ENCODE results near the gene ADGRA1. TPM values are rescaled to one million over a fixed set of nuclear protein-coding genes. Genes with fewer than 3 reads are reported as not detected.

Gene ADGRA1
- total RNA-seq, 2 experiments from 2014 or later, result not detected

- no peak overlapping the region for H3K27ac Mint-ChIP-seq
- H3K27me3 Mint-ChIP-seq (ENCODE audit: low read depth), result peaks cover 2% of the 10 kb centered on the region
- H3K36me3 Mint-ChIP-seq (ENCODE audit: low read depth), result no peaks in the 10 kb centered on the region
- peaks cover 16% of the 10 kb centered on the region for H3K4me1 Mint-ChIP-seq (ENCODE audit: low read depth)
- H3K9me3 Mint-ChIP-seq (ENCODE audit: insufficient read depth), result no peaks in the 10 kb centered on the region
- ChIA-PET CTCF (no interaction called here), POLR2A (no interaction called here)
- DNase-seq (no peak), ATAC-seq (no peak)
- no peak overlapping the region for H3K4me3 Mint-ChIP-seq
Observed at GRCh38 chr10:133059093-133059470, 28.6 kb upstream of the ADGRA1 start.

- H3K4me1 Mint-ChIP-seq (ENCODE audit: low read depth), result peaks cover 16% of the 10 kb centered on the region
- DNase-seq (no peak), ATAC-seq (no peak)
- ChIA-PET CTCF (interaction anchor here (0.6 kb wide), 1 partner anchor 365 kb away, joined by 4 read pairs; no protein-coding TSS in a partner anchor), POLR2A (no interaction called here)
- no peak overlapping the region for H3K4me3 Mint-ChIP-seq
- peaks cover 2% of the 10 kb centered on the region for H3K27me3 Mint-ChIP-seq (ENCODE audit: low read depth)
- H3K9me3 Mint-ChIP-seq (ENCODE audit: insufficient read depth), result no peaks in the 10 kb centered on the region
- no peak overlapping the region for H3K27ac Mint-ChIP-seq
- no peaks in the 10 kb centered on the region for H3K36me3 Mint-ChIP-seq (ENCODE audit: low read depth)
Observed at GRCh38 chr10:133059571-133059970, 28.2 kb upstream of the ADGRA1 start.

- ATAC-seq, result no peak
- peaks cover 2% of the 10 kb centered on the region for H3K27me3 Mint-ChIP-seq (ENCODE audit: low read depth)
- peaks cover 16% of the 10 kb centered on the region for H3K4me1 Mint-ChIP-seq (ENCODE audit: low read depth)
- ChIA-PET CTCF (interaction anchor here (0.6 kb wide), 1 partner anchor 366 kb away, joined by 4 read pairs; no protein-coding TSS in a partner anchor), POLR2A (no interaction called here)
- no peak for DNase-seq
- H3K9me3 Mint-ChIP-seq (ENCODE audit: insufficient read depth), result no peaks in the 10 kb centered on the region
- H3K36me3 Mint-ChIP-seq (ENCODE audit: low read depth), result no peaks in the 10 kb centered on the region
- H3K27ac Mint-ChIP-seq, result no peak overlapping the region
- no peak overlapping the region for H3K4me3 Mint-ChIP-seq
Observed at GRCh38 chr10:133060022-133060421, 27.7 kb upstream of the ADGRA1 start.

- H3K27me3 Mint-ChIP-seq (ENCODE audit: low read depth), result peaks cover 2% of the 10 kb centered on the region
- H3K27ac Mint-ChIP-seq, result no peak overlapping the region
- ATAC-seq, result no peak
- DNase-seq, result no peak
- CTCF ChIA-PET, result no interaction called here
- H3K36me3 Mint-ChIP-seq (ENCODE audit: low read depth), result no peaks in the 10 kb centered on the region
- H3K9me3 Mint-ChIP-seq (ENCODE audit: insufficient read depth), result no peaks in the 10 kb centered on the region
- POLR2A ChIA-PET, result no interaction called here
- peaks cover 16% of the 10 kb centered on the region for H3K4me1 Mint-ChIP-seq (ENCODE audit: low read depth)
- H3K4me3 Mint-ChIP-seq, result no peak overlapping the region
Observed at GRCh38 chr10:133060466-133060865, 27.3 kb upstream of the ADGRA1 start.

GRCh38 chr10:133060881-133061280 is 26.8 kb upstream of the ADGRA1 start:
- no peak for ATAC-seq
- no peaks in the 10 kb centered on the region for H3K9me3 Mint-ChIP-seq (ENCODE audit: insufficient read depth)
- no peak for DNase-seq
- ChIA-PET POLR2A (no interaction called here), CTCF (no interaction called here)
- no peak overlapping the region for H3K27ac Mint-ChIP-seq
- H3K4me1 Mint-ChIP-seq (ENCODE audit: low read depth), result peaks cover 16% of the 10 kb centered on the region
- H3K36me3 Mint-ChIP-seq (ENCODE audit: low read depth), result no peaks in the 10 kb centered on the region
- H3K4me3 Mint-ChIP-seq, result no peak overlapping the region
- H3K27me3 Mint-ChIP-seq (ENCODE audit: low read depth), result peaks cover 2% of the 10 kb centered on the region

GRCh38 chr10:133061296-133062038 is 26.3 kb upstream of the ADGRA1 start:
- DNase-seq (no peak), ATAC-seq (no peak)
- H3K4me1 Mint-ChIP-seq (ENCODE audit: low read depth), result peaks cover 16% of the 10 kb centered on the region
- H3K36me3 Mint-ChIP-seq (ENCODE audit: low read depth), result no peaks in the 10 kb centered on the region
- H3K4me3 Mint-ChIP-seq, result no peak overlapping the region
- H3K9me3 Mint-ChIP-seq (ENCODE audit: insufficient read depth), result no peaks in the 10 kb centered on the region
- H3K27ac Mint-ChIP-seq, result no peak overlapping the region
- ChIA-PET POLR2A (no interaction called here), CTCF (no interaction called here)
- H3K27me3 Mint-ChIP-seq (ENCODE audit: low read depth), result peaks cover 2% of the 10 kb centered on the region

- CTCF ChIA-PET, result no interaction called here
- Mint-ChIP-seq H3K4me3 (no peak overlapping the region), H3K27ac (no peak overlapping the region), H3K4me1 (ENCODE audit: low read depth) (peaks cover 16% of the 10 kb centered on the region), H3K9me3 (ENCODE audit: insufficient read depth) (no peaks in the 10 kb centered on the region), H3K27me3 (ENCODE audit: low read depth) (peaks cover 2% of the 10 kb centered on the region), H3K36me3 (ENCODE audit: low read depth) (no peaks in the 10 kb centered on the region)
- ATAC-seq, result no peak
- POLR2A ChIA-PET, result no interaction called here
- DNase-seq, result no peak
Observed at GRCh38 chr10:133062085-133062484, 25.6 kb upstream of the ADGRA1 start.

- Mint-ChIP-seq H3K4me3 (no peak overlapping the region), H3K9me3 (ENCODE audit: insufficient read depth) (no peaks in the 10 kb centered on the region), H3K4me1 (ENCODE audit: low read depth) (peaks cover 13% of the 10 kb centered on the region), H3K36me3 (ENCODE audit: low read depth) (no peaks in the 10 kb centered on the region), H3K27ac (no peak overlapping the region), H3K27me3 (ENCODE audit: low read depth) (peaks cover 2% of the 10 kb centered on the region)
- no peak for DNase-seq
- CTCF ChIA-PET, result no interaction called here
- POLR2A ChIA-PET, result no interaction called here
- no peak for ATAC-seq
Observed at GRCh38 chr10:133062635-133063034, 25.1 kb upstream of the ADGRA1 start.

- Mint-ChIP-seq H3K9me3 (ENCODE audit: insufficient read depth) (no peaks in the 10 kb centered on the region), H3K27me3 (ENCODE audit: low read depth) (no peaks in the 10 kb centered on the region), H3K4me1 (ENCODE audit: low read depth) (no peaks in the 10 kb centered on the region), H3K4me3 (no peak overlapping the region), H3K27ac (no peak overlapping the region), H3K36me3 (ENCODE audit: low read depth) (no peaks in the 10 kb centered on the region)
- DNase-seq, result no peak
- CTCF ChIA-PET, result no interaction called here
- POLR2A ChIA-PET, result no interaction called here
- no peak for ATAC-seq
Observed at GRCh38 chr10:133067149-133068105, 20.3 kb upstream of the ADGRA1 start.

GRCh38 chr10:133068111-133069032 is 19.4 kb upstream of the ADGRA1 start:
- DNase-seq (no peak), ATAC-seq (no peak)
- H3K4me3 Mint-ChIP-seq, result no peak overlapping the region
- no peaks in the 10 kb centered on the region for H3K9me3 Mint-ChIP-seq (ENCODE audit: insufficient read depth)
- POLR2A ChIA-PET, result no interaction called here
- H3K4me1 Mint-ChIP-seq (ENCODE audit: low read depth), result no peaks in the 10 kb centered on the region
- CTCF ChIA-PET, result no interaction called here
- no peak overlapping the region for H3K27ac Mint-ChIP-seq
- H3K36me3 Mint-ChIP-seq (ENCODE audit: low read depth), result no peaks in the 10 kb centered on the region
- H3K27me3 Mint-ChIP-seq (ENCODE audit: low read depth), result no peaks in the 10 kb centered on the region

- H3K27me3 Mint-ChIP-seq (ENCODE audit: low read depth), result no peaks in the 10 kb centered on the region
- ATAC-seq (no peak), DNase-seq (no peak)
- H3K36me3 Mint-ChIP-seq (ENCODE audit: low read depth), result no peaks in the 10 kb centered on the region
- H3K4me3 Mint-ChIP-seq, result no peak overlapping the region
- H3K4me1 Mint-ChIP-seq (ENCODE audit: low read depth), result no peaks in the 10 kb centered on the region
- no peak overlapping the region for H3K27ac Mint-ChIP-seq
- ChIA-PET POLR2A (no interaction called here), CTCF (no interaction called here)
- no peaks in the 10 kb centered on the region for H3K9me3 Mint-ChIP-seq (ENCODE audit: insufficient read depth)
Observed at GRCh38 chr10:133069033-133069525, 18.6 kb upstream of the ADGRA1 start.
